ENCODE results near the gene SCD. TPM values are rescaled to one million over a fixed set of nuclear protein-coding genes. Genes with fewer than 3 reads are reported as not detected.

The SCD gene
- total and polyA plus RNA-seq, 2 of the 13 experiments (the other 11 are each of a cell fraction or from before 2014, with no cell fraction given), result 492 to 512 TPM

- ChIA-PET CTCF (ENCODE audit: low intra/inter-chr PET ratio, low total read pairs) (interaction anchor here (1.6 kb wide), 1 partner anchor 30 kb away, joined by 4 read pairs; no protein-coding TSS in a partner anchor), POLR2A (interaction anchor here (0.7 to 6.4 kb wide), 21 partner anchors 11 to 623 kb away, joined by 3 to 287 read pairs (median 4); partner anchors contain the start of genes HIF1AN and SCD)
- H3K27ac ChIP-seq (ENCODE audit: extremely low read length, insufficient read depth, low read length), result peak overlapping the region; percentile 100
- peak overlapping the region; percentile 65 to 81 (median 72) for H3K4me3 ChIP-seq (replicated peaks in 1 of 3; ENCODE audit: insufficient read depth in 1 of 3, low read depth in 2 of 3, low read length in 3 of 3)
- DNase-seq (ENCODE audit: low spot score) (no peak), ATAC-seq (peak; percentile 21), FAIRE-seq (no peak)
- H3K36me3 ChIP-seq (replicated peaks in 1 of 2; ENCODE audit: control insufficient read depth in 1 of 2, insufficient read depth in 2 of 2, low read length in 2 of 2), result no peaks in the 10 kb centered on the region
- intact Hi-C loops (cut with micrococcal nuclease; ENCODE audit: unreplicated experiment) (loop anchor here (1.0 to 10.0 kb wide), 3 partner anchors 25 to 52 kb away; partner anchors contain the start of gene SCD), in situ Hi-C loops (cut with HindIII; ENCODE audit: extremely low pct_ligation_motif_present, low pct_unique_long_range_greater_than_20kb) (no loop called here)
- H3K79me2 ChIP-seq (ENCODE audit: insufficient read depth, low read length), result peaks cover 30% of the 10 kb centered on the region
- WGBS (ENCODE audit: low lambda C conversion rate), result 8% methylated on average over 13 of the region's 16 CpGs
- H3K4me2 ChIP-seq (ENCODE audit: low read depth, low read length), result peak overlapping the region; percentile 84
- peaks cover 0 to 4% of the 10 kb centered on the region in 2 experiments; a peak in 1 of 5 replicates for H3K27me3 ChIP-seq (ENCODE audit: control insufficient read depth in 1 of 2, insufficient read depth in 2 of 2, low read length in 2 of 2)
- TSS peak; percentile 92 for BruUV-seq (replicated peaks)
- peaks cover 44% of the 10 kb centered on the region for H3K4me1 ChIP-seq (ENCODE audit: insufficient read depth, low read length)
- no peaks in the 10 kb centered on the region; the same call in 1 of the 2 replicates for H4K20me1 ChIP-seq (ENCODE audit: insufficient read depth, low read length)
- H3K9ac ChIP-seq (ENCODE audit: insufficient read depth, low read depth, low read length), result peak overlapping the region; percentile 97
- H2AFZ ChIP-seq (ENCODE audit: low read length), result no peak overlapping the region
- no peaks in the 10 kb centered on the region for H3K9me3 ChIP-seq (ENCODE audit: low read length)
- TF ChIP-seq HIC2 (CRISPR knock-in tag; IDR thresholded peaks at IDR 0.05; ENCODE audit: low read depth) (peak; percentile 62; the same call in 1 of the 2 replicates), KAT2B (IDR thresholded peaks at IDR 0.05; ENCODE audit: borderline replicate concordance, low read depth, low read length) (no peak), ZSCAN30 (CRISPR knock-in tag; IDR thresholded peaks at IDR 0.05) (no peak), EZH2 (conservative IDR thresholded peaks at IDR 0.05; ENCODE audit: low read depth, low read length) (no peak), GATA4 (IDR thresholded peaks at IDR 0.05; ENCODE audit: borderline replicate concordance, low read depth) (no peak), MXD4 (CRISPR knock-in tag; IDR thresholded peaks at IDR 0.05) (no peak), ZKSCAN5 (CRISPR knock-in tag; IDR thresholded peaks at IDR 0.05) (0 out of 2 replicates have a peak, but pooled peaks have one; percentile 13), CHD4 (IDR thresholded peaks at IDR 0.05; ENCODE audit: borderline replicate concordance, low read length) (no peak), ZNF329 (CRISPR knock-in tag; IDR thresholded peaks at IDR 0.05; ENCODE audit: low read depth) (no peak), KLF9 (CRISPR knock-in tag; IDR thresholded peaks at IDR 0.05; ENCODE audit: low read depth) (no peak), GPN1 (CRISPR knock-in tag; IDR thresholded peaks at IDR 0.05; ENCODE audit: borderline replicate concordance) (no peak), ZNF788 (CRISPR knock-in tag; IDR thresholded peaks at IDR 0.05; ENCODE audit: borderline replicate concordance) (no peak), HNRNPK (IDR thresholded peaks at IDR 0.05; ENCODE audit: low read depth, low read length, poor library complexity, severe bottlenecking) (no peak)
- TF ChIP-seq, protein P1, sequence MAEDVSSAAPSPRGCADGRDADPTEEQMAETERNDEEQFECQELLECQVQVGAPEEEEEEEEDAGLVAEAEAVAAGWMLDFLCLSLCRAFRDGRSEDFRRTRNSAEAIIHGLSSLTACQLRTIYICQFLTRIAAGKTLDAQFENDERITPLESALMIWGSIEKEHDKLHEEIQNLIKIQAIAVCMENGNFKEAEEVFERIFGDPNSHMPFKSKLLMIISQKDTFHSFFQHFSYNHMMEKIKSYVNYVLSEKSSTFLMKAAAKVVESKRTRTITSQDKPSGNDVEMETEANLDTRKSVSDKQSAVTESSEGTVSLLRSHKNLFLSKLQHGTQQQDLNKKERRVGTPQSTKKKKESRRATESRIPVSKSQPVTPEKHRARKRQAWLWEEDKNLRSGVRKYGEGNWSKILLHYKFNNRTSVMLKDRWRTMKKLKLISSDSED (CRISPR knock-in tag; IDR thresholded peaks at IDR 0.05), result no peak
- TF ChIP-seq, protein P2, sequence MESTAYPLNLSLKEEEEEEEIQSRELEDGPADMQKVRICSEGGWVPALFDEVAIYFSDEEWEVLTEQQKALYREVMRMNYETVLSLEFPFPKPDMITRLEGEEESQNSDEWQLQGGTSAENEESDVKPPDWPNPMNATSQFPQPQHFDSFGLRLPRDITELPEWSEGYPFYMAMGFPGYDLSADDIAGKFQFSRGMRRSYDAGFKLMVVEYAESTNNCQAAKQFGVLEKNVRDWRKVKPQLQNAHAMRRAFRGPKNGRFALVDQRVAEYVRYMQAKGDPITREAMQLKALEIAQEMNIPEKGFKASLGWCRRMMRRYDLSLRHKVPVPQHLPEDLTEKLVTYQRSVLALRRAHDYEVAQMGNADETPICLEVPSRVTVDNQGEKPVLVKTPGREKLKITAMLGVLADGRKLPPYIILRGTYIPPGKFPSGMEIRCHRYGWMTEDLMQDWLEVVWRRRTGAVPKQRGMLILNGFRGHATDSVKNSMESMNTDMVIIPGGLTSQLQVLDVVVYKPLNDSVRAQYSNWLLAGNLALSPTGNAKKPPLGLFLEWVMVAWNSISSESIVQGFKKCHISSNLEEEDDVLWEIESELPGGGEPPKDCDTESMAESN (CRISPR knock-in tag; conservative IDR thresholded peaks at IDR 0.05), result peak; percentile 28; the same call in 1 of the 2 replicates
These were observed 25.6 kb downstream of the SCD start for GRCh38 chr10:100372415-100373297.
